ENCODE data around the gene PPM1K.

- TF ChIP-seq, protein P1, sequence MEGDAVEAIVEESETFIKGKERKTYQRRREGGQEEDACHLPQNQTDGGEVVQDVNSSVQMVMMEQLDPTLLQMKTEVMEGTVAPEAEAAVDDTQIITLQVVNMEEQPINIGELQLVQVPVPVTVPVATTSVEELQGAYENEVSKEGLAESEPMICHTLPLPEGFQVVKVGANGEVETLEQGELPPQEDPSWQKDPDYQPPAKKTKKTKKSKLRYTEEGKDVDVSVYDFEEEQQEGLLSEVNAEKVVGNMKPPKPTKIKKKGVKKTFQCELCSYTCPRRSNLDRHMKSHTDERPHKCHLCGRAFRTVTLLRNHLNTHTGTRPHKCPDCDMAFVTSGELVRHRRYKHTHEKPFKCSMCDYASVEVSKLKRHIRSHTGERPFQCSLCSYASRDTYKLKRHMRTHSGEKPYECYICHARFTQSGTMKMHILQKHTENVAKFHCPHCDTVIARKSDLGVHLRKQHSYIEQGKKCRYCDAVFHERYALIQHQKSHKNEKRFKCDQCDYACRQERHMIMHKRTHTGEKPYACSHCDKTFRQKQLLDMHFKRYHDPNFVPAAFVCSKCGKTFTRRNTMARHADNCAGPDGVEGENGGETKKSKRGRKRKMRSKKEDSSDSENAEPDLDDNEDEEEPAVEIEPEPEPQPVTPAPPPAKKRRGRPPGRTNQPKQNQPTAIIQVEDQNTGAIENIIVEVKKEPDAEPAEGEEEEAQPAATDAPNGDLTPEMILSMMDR (conservative IDR thresholded peaks at IDR 0.05; ENCODE audit: low read length) = no peak
- TF ChIP-seq EZH2phosphoT487 (IDR thresholded peaks at IDR 0.05; ENCODE audit: borderline replicate concordance, low read depth, low read length) = no peak
Measured at GRCh38 chr4:88255111-88255510, 29.2 kb downstream of the PPM1K start.
